ENCODE measurements around the gene SNAPIN.
A peak's percentile ranks its signal among the peaks of the same experiment; 100 is the strongest.

Gene SNAPIN

DNA sequence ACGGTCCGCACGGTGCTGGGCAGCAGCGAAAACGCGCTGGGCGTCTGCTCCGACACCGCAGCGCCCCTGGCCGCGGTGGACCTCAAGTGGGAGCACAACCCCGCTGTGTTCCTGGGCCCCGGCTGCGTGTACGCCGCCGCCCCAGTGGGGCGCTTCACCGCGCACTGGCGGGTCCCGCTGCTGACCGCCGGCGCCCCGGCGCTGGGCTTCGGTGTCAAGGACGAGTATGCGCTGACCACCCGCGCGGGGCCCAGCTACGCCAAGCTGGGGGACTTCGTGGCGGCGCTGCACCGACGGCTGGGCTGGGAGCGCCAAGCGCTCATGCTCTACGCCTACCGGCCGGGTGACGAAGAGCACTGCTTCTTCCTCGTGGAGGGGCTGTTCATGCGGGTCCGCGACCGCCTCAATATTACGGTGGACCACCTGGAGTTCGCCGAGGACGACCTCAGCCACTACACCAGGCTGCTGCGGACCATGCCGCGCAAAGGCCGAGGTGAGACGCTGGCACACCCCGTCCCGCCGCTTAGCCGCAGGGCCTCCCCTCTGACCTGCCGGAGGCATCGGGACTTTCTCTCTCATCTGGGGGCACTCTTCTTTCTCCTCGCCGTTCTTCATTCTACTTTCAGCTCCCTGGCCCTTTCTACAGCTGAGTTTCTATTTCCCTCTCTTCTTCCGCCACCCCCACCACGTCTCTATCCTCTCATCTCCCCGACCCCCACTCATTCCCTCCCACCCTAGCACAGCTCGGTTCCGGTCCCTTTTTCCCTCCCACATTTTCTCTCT lies 21.0 kb downstream of the SNAPIN start:
- DNase-seq, result peak; percentile 79

DNA sequence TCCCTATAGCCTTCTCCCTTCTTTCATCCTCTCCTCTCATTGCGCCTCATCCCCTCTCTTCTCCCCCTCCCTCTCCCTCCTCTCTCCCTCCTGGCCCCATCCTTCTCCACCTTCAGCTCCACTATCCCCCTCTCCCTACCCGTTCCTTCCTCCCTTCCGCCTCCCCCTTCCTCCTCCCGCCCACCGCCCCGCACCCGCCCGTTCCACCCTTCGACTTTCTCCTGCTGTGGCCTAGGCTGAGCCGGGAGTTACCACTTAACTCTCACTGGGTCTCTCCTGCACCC lies 21.6 kb downstream of the SNAPIN start:
- no peak for DNase-seq

DNA sequence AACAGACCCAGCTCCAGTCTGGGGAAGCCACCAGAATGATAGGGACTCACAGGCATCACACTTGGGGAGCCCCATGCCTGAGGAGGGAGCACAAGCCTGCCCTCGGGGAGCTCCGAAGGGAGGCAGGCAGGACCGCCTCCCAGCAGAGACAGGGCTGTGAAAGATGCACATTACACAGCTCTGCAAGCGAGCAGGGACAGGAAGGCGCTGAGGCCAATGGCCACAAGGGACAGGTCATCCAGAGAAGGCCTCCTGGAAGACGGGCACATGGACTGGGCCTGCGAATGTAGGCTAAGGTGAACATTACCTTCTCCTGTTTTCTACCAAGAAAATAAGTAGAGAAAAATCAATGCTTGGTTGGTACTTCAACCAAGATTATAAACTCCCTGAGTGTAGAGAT lies 24.2 kb downstream of the SNAPIN start:
- DNase-seq, result no peak

DNA sequence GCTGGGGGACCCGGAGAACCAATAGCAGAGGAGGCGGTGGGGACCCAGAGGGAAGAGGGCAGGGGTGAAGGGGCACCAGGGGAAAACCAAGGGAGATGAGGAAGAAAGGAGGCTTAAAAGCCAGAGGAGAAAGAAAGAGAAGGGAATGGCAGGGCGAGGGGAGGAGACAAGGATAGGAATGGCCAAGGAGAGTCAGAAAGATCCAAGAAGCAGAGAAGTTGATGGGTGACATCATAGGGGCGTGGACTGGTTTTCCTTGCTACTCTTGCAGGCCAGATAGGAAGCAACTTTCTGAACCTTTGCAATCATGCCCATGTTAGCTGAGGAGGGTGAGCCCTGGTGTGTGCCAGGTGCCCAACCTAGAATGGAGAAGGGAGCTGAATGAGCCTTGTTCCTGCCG lies 25.4 kb downstream of the SNAPIN start:
- DNase-seq, result no peak

DNA sequence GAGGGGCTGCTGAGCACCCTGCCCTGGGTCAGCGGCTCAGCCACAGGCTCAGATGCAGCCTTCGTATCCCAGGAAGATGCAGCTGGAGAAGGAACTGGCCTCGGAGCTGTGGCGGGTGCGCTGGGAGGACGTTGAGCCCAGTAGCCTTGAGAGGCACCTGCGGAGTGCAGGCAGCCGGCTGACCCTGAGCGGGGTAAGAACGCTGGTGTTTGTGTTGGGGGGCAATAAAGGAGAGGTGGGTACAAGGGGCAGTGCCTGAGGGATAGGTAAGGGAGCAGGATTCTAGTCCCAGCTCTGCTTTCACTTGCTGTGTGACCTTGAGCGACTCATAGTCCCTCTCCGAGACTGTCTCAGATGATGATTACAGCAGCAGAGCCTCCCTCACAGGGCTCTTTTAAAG lies 26.4 kb downstream of the SNAPIN start:
- no peak for DNase-seq

DNA sequence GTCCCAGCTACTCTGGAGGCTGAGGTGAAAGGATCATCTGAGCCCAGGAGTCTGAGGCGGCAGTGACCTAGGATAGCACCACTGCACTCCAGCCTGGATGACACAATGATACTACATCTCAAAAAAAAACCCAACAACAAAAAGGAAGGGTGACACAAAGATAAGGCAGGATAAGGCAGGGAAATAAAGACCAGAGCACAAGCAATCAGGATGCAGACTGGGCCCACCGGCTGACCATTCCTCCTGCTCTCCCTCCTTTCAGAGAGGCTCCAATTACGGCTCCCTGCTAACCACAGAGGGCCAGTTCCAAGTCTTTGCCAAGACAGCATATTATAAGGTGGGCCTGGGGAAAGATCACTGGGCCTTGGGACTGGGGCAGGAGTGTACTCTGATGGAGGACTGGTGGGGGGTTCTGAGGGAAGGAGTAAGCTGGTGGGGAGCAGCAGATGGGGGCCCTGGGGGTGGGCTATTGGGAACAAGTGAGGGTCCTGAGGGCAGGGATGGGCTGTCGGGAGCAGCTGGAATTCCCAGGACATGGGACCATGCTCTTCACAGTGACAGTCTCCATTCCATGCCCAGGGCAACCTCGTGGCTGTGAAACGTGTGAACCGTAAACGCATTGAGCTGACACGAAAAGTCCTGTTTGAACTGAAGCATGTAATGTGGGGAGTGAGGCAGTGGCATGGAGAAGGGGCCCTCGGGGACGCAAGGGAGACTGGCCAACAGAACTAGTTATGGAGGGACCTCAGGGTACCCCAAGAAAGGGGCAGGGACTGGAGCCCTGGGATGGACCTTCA lies 27.2 kb downstream of the SNAPIN start:
- peak; percentile 73 for DNase-seq

GRCh38 chr1:153687346-153688125 lies 29.0 kb downstream of the SNAPIN start:
- no peak for DNase-seq

GRCh38 chr1:153688276-153688675 lies 29.8 kb downstream of the SNAPIN start:
- no peak for DNase-seq

GRCh38 chr1:153688736-153689328 lies 30.3 kb downstream of the SNAPIN start:
- DNase-seq, result no peak

DNA sequence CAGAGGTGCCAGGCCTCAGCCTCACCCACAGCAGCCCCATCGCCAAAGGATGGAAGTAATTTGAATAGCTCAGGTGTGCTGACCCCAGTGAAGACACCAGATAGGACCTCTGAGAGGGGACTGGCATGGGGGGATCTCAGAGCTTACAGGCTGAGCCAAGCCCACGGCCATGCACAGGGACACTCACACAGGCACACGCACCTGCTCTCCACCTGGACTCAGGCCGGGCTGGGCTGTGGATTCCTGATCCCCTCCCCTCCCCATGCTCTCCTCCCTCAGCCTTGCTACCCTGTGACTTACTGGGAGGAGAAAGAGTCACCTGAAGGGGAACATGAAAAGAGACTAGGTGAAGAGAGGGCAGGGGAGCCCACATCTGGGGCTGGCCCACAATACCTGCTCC lies 35.0 kb downstream of the SNAPIN start:
- DNase-seq, result no peak

GRCh38 chr1:153696741-153697140 lies 38.2 kb downstream of the SNAPIN start:
- no peak for DNase-seq

DNA sequence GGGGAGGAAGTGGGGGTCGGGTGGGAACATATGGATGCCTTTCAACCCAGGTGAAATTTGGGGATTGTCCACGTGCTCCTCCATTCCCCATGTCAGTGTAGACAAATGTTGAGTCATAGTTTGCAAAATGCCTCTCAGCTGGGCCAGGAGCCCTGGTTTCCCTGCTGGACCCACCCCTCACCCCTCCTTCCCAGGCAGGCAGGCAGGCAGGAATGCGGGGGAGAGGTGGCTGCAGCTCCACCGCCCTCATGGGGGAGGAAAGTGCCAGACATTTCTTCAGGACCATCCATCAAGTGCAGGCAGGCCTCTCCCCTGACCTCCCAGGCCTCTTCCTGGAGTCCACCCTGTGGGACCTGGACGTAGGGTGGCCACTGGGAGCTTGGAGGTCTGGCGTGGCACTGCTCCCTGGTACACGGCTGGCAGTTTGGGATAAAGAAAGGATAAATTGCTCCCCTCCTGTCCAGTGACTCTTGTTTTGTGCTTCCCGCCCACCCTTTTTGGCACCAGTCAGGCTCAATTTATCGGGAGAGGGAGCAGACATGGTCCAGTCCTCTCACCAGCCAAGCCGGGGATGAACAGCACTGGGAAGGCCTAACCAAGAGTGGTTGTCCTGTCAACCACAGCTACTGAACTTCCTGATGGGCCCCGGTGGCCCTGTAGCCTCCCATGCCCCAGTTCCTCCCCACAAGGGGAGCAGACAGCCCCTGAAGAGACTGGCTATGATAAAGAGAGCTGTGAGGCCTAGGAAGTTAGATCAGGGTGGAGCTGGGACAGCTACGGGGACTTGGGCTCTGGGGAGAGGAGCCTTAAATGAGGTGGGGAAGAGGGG lies 38.9 kb downstream of the SNAPIN start:
- DNase-seq, result no peak

DNA sequence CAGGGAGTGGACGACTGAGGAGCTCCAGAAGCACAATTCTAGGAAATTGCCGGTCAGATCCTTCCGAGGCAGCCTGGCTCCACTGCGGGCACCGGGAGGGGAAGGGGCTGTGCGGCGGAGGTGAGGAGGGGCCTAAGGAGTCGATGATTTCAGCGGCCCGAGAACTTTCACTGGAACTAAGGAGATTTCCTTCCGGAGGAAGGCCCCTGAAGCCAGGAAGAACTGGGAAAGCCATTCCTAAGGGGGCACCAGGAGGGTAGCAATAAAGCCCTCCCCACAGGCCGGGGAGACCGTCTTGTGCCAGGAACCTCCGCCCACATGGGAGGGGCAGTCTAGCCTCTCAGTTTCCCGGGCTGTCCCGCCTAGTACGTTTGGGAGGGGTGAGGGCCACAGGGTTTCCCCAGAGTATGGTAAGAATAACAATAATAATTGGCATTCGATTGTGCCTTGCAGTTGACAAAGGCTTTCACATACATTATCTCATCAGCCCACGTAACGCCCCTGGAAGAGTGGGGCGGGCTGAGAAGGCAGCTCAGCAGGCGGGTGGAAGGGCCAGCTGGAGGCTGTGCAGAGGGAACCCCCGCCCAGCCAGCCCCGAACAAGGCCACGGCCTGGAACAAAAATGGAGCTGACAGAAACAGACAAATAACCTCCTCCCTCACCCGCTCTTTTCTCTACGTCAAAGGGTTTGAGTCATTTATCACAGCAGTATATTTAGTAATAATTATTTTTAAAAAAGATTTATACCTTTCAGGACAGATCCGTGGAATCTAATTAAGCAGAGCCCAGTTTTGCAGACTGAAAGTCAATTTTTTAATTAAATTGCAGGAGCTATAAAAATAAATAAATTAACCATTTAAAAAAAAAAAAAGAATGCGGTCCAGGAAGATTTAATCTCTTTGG lies 39.8 kb downstream of the SNAPIN start:
- peak; percentile 77 for DNase-seq

- peak; percentile 28 for DNase-seq
Observed at GRCh38 chr1:153698923-153699714, 40.6 kb downstream of the SNAPIN start.

DNA sequence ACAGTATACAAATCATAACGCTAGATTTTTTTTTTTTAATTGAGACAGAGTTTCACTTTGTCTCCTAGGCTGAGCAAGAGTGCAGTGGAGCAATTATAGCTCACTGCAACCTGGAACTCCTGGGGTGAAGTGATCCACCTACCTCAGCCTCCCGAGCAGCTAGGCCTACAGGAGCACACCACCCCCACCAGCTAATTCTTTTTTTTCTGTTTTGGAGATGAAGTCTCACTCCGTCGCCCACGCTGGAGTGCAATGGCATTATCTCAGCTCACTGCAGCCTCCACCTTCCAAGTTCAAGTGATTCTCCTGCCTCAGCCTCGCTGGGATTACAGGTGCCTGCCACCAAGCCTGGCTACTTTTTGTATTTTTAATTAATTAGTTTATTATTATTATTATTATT lies 41.3 kb downstream of the SNAPIN start:
- DNase-seq, result no peak

GRCh38 chr1:153705484-153705883 lies 47.0 kb downstream of the SNAPIN start:
- no peak for DNase-seq

DNA sequence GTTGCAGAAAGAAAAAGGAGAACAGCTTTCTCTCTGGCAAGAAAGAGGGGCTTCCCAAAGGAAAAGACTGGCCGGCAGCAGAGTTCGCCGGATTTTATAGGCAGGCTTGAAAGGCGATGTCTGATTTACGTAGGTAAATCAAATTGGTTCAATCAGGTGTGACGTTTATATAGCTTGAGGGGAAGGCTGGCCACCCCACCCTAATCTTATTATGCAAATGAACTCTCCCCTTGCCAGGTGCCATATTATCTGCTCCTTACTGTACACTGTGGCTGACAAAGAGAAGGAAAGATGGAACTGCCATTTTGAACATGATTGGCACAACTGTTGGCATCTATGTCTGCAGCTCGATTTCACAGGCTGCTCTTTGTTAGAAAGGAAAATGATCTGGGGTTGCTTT lies 52.5 kb downstream of the SNAPIN start:
- DNase-seq, result no peak

Measured in retina (tissue), 1 donor.